HepG2 (cell line): ENCODE data around the gene VPS37D. TPM values are rescaled to one million over a fixed set of nuclear protein-coding genes. Genes with fewer than 3 reads are reported as not detected.

ENCODE experiments used
- ATF6 ChIP-seq: sonication (generic); formaldehyde crosslinking; conservative IDR thresholded peaks from 2 replicates; pipeline ENCODE4 v1.4.0; 2020; ENCODE audit warnings: missing genetic modification reagents
- DNMT3B ChIP-seq: conservative IDR thresholded peaks from 2 replicates; pipeline ENCODE4 v1.6.1; 2016; ENCODE audit warnings: missing biosample characterization, control low read depth
- FOXC1 ChIP-seq: sonication (generic); formaldehyde crosslinking; IDR thresholded peaks from 2 replicates; pipeline ENCODE4 v1.8.0; 2022; ENCODE audit warnings: mild to moderate bottlenecking, missing genetic modification reagents, borderline replicate concordance
- KAT8 ChIP-seq: IDR thresholded peaks from 2 replicates; pipeline ENCODE4 v1.6.1; 2016; ENCODE audit warnings: missing genetic modification reagents, missing compliant biosample characterization
- POLR2A ChIP-seq, 2 experiments: IDR thresholded peaks; 2 replicates each; pipeline ENCODE4 v1.6.1; 2011; ENCODE audit warnings: low read depth in 2 of 2, low read length in 2 of 2, mild to moderate bottlenecking in 1 of 2, moderate library complexity in 1 of 2; ENCODE audit not compliant: insufficient read depth in 1 of 2
- THYN1 ChIP-seq: sonication (generic); formaldehyde crosslinking; IDR thresholded peaks from 2 replicates; pipeline ENCODE4 v1.8.1; 2023; ENCODE audit warnings: low read depth, mild to moderate bottlenecking, moderate library complexity, missing genetic modification reagents, borderline replicate concordance
- UBTF ChIP-seq: sonication (generic); formaldehyde crosslinking; IDR thresholded peaks from 2 replicates; pipeline ENCODE4 v1.4.0; 2020; ENCODE audit warnings: mild to moderate bottlenecking, missing genetic modification reagents
- ZBTB14 ChIP-seq: sonication (generic); formaldehyde crosslinking; IDR thresholded peaks from 2 replicates; pipeline ENCODE4 v1.4.0; 2020; ENCODE audit warnings: missing genetic modification reagents
- ZBTB25 ChIP-seq: IDR thresholded peaks from 2 replicates; pipeline ENCODE4 v1.6.1; 2018; ENCODE audit warnings: missing genetic modification reagents
- ZBTB34 ChIP-seq: sonication (generic); formaldehyde crosslinking; IDR thresholded peaks from 2 replicates; pipeline ENCODE4 v1.8.0; 2022; ENCODE audit warnings: mild to moderate bottlenecking, missing genetic modification reagents
- ZBTB44 ChIP-seq: sonication (generic); formaldehyde crosslinking; IDR thresholded peaks from 2 replicates; pipeline ENCODE4 v1.4.0; 2020; ENCODE audit warnings: missing genetic modification reagents
- ZNF331 ChIP-seq: sonication (generic); formaldehyde crosslinking; IDR thresholded peaks from 2 replicates; pipeline ENCODE4 v1.4.0; 2020; ENCODE audit warnings: missing genetic modification reagents
- ZNF430 ChIP-seq: sonication (generic); formaldehyde crosslinking; IDR thresholded peaks from 2 replicates; pipeline ENCODE4 v1.9.0; 2021; ENCODE audit warnings: mild to moderate bottlenecking, missing genetic modification reagents
- ZNF501 ChIP-seq: sonication (generic); formaldehyde crosslinking; IDR thresholded peaks from 2 replicates; pipeline ENCODE4 v1.5.1; 2020; ENCODE audit warnings: mild to moderate bottlenecking, moderate library complexity, missing genetic modification reagents
- ZNF510 ChIP-seq: sonication (generic); formaldehyde crosslinking; IDR thresholded peaks from 2 replicates; pipeline ENCODE4 v1.4.0; 2020; ENCODE audit warnings: low read depth, mild to moderate bottlenecking, missing genetic modification reagents
- ZNF598 ChIP-seq: sonication (generic); formaldehyde crosslinking; IDR thresholded peaks from 2 replicates; pipeline ENCODE4 v1.5.1; 2020; ENCODE audit warnings: mild to moderate bottlenecking, missing genetic modification reagents, borderline replicate concordance
- ZNF841 ChIP-seq: sonication (generic); formaldehyde crosslinking; IDR thresholded peaks from 2 replicates; pipeline ENCODE4 v1.8.1; 2023; ENCODE audit warnings: missing genetic modification reagents, borderline replicate concordance
- ZNF879 ChIP-seq: sonication (generic); formaldehyde crosslinking; IDR thresholded peaks from 2 replicates; pipeline ENCODE4 v1.8.1; 2023; ENCODE audit warnings: missing genetic modification reagents
- polyA plus RNA-seq, 8 experiments: library from polyadenylated mRNA; depleted of rRNA in 3 of 8; stranded (reverse) in 7 of 8; unstranded in 1 of 8; fragments of >200 nt; fragmentation: Illumina TruSeq in 4 of 8; extraction: Trizol in 4 of 8; gene quantifications; 2 replicates each; pipeline versions ENCODE4 v1.2.1 to v1.2.3, GENCODE V29; 2011 to 2016; ENCODE audit warnings: low read depth in 4 of 8, missing spikeins in 1 of 8, mixed read lengths in 1 of 8; ENCODE audit not compliant: insufficient read depth in 1 of 8
- total RNA-seq, 5 experiments: library from RNA; depleted of rRNA; stranded (reverse); fragments of >200 nt; fragmentation: Illumina TruSeq; extraction: Trizol; gene quantifications; 2 replicates each; pipeline ENCODE4 v1.2.3, GENCODE V29; 2016; ENCODE audit warnings: low read depth in 1 of 5

VPS37D gene
- total and polyA plus RNA-seq, 2 of the 13 experiments (the other 11 are each of a cell fraction or from before 2014, with no cell fraction given) = 3.8 to 6.3 TPM

GRCh38 chr7:73622909-73623797 lies 44.5 kb upstream of the VPS37D start (continued):
- TF ChIP-seq UBTF (CRISPR knock-in tag) (peak; percentile 92), THYN1 (CRISPR knock-in tag) (no peak; the same call in 1 of the 2 replicates), KAT8 (CRISPR knock-in tag) (no peak; the same call in 1 of the 2 replicates), FOXC1 (peak; percentile 38; the same call in 1 of the 2 replicates), DNMT3B (CRISPR knock-in tag) (no peak), ZBTB44 (CRISPR knock-in tag) (no peak), POLR2A (IDR thresholded peaks at IDR 0.05; ENCODE audit: insufficient read depth in 1 of 2, low read depth in 2 of 2, low read length in 2 of 2) (peak; percentile 68 to 75), ATF6 (CRISPR knock-in tag) (no peak), ZNF598 (CRISPR knock-in tag) (peak; percentile 80; the same call in 1 of the 2 replicates), ZNF430 (CRISPR knock-in tag) (peak; percentile 45; the same call in 1 of the 2 replicates), ZBTB34 (peak; percentile 90), ZBTB25 (CRISPR knock-in tag) (0 out of 2 replicates have a peak, but pooled peaks have one; percentile 19), ZNF879 (CRISPR knock-in tag) (peak; percentile 70; the same call in 1 of the 2 replicates), ZNF510 (CRISPR knock-in tag) (peak; percentile 85; the same call in 1 of the 2 replicates), ZNF841 (no peak), ZNF501 (CRISPR knock-in tag) (peak; percentile 86), ZBTB14 (CRISPR knock-in tag) (peak; percentile 56; the same call in 1 of the 2 replicates), ZNF331 (CRISPR knock-in tag) (peak; percentile 35; the same call in 1 of the 2 replicates)
